Neural cell (in vitro differentiated cells): Measurements from ENCODE around the gene MYOM1.

Experiments
- CTCF ChIP-seq: fragments of 450-650 bp; IDR thresholded peaks from 2 replicates; pipeline ENCODE4 v1.5.1; 2014; ENCODE audit warnings: antibody characterized with exemption, mild to moderate bottlenecking, moderate library complexity; ENCODE audit not compliant: poor library complexity, severe bottlenecking
- MXI1 ChIP-seq: fragments of 450-650 bp; conservative IDR thresholded peaks from 2 replicates; pipeline ENCODE4 v1.6.1; 2014; ENCODE audit warnings: antibody characterized with exemption, mild to moderate bottlenecking; ENCODE audit not compliant: poor library complexity, severe bottlenecking
- SMC3 ChIP-seq: fragments of 450-650 bp; conservative IDR thresholded peaks from 2 replicates; pipeline ENCODE4 v1.6.1; 2014; ENCODE audit warnings: antibody characterized with exemption, mild to moderate bottlenecking, moderate library complexity; ENCODE audit not compliant: poor library complexity

- TF ChIP-seq SMC3 (no peak), CTCF (no peak), MXI1 (no peak)
Observed at GRCh38 chr18:3211236-3211992, 8.4 kb downstream of the MYOM1 start.
